Stimulated activated CD4-positive, alpha-beta T cell treated with anti-CD3 and anti-CD28 coated beads, Interleukin-12 subunit alpha, Interleukin-12 subunit beta, amount 100 ng/mL, for 24 hours (primary cell): ENCODE measurements around the gene DMTF1.
"Not testable (repeated sequence)": the region's sequence is repeated elsewhere in the genome, so short reads cannot be mapped to it uniquely, and the experiment has no call there.

Source experiments
- DNase-seq, 2 experiments: peaks; one replicate each; pipeline ENCODE4 v3.0.0-alpha.2; 2020; ENCODE audit warnings: low read depth in 2 of 2

Gene DMTF1

DNA sequence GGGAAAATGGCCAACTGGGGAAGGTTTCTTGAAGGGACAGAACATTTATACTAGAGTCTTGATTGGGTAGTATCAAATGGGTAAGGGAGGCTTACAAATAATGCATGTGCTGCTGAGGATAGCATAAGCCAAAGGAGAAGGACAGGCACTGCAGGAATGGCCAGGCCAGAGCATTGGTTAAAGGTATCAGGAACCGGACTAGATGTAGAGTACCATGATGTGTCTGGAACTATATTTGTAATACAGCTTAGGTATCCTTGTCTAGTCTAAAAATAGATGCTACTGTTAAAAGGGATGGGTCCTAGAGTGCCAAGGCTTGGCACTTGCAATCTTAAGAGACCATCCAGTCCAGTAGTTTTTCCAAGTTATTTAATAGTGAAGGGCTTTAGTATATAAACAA is 47.0 kb downstream of the DMTF1 start:
- no peak for DNase-seq

- no peak for DNase-seq
Observed at GRCh38 chr7:87199700-87200450, 47.6 kb downstream of the DMTF1 start.

- no peak for DNase-seq
Observed at GRCh38 chr7:87202208-87202607, 50.0 kb downstream of the DMTF1 start.

GRCh38 chr7:87202705-87203104 is 50.5 kb downstream of the DMTF1 start:
- DNase-seq, result no peak

GRCh38 chr7:87203929-87204328 is 51.7 kb downstream of the DMTF1 start:
- DNase-seq, result not testable (repeated sequence)

DNA sequence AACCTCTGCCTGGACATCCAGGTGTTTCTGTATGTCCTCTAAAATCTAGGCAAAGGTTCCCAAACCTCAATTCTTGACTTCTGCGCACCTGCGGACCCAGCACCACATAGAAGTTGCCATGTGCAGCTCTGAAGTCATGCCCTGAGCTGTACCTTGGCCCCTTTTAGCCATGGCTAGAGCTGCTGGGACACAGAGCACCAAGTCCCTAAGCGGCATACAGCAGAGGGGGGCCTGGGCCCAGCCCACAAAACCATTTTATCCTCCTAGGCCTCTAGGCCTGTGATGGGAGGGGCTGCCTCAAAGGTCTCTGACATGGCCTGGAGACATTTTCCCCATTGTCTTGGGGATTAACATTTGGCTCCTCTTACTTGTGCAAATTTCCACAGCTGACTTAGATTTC is 52.7 kb downstream of the DMTF1 start:
- DNase-seq, result no peak

- DNase-seq, result not testable (repeated sequence)
Observed at GRCh38 chr7:87205701-87206100, 53.4 kb downstream of the DMTF1 start.

DNA sequence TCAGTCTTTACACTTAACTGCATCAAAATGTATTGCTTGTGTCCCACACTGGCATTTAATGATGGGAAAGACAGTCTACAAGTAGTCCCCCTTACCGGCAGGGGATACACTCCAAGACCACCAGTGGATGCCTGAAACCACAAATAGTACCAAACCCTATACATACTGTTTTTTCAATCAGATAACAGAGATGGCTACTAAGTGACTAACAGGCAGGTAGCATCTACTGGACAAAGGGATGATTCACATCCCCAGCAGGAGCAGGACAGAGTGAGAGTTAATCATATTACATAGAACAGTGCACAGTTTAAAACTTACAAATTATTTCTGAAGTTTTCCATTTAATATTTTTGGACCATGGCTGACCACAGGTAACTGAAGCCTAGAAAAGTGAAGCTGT is 54.1 kb downstream of the DMTF1 start:
- no peak for DNase-seq

- no peak for DNase-seq
Observed at GRCh38 chr7:87209295-87209924, 57.2 kb downstream of the DMTF1 start.

DNA sequence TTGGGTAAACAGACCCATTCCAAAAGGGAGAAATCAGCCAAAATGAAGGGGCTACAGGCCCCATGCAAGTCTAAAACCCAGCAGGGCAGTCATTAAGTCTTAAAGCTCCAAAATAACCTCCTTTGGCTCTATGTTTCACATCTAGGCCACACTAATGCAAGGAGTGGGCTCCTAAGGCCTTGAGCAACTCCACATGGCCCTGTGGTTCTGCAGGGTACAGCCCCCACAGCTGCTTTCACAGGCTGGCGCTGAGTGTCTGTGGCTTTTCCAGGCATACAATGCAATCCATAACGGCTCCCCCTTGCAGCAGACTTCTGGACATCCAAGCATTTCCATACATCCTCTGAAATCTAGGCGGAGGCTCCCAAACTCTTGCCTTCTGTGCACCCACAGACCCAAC is 58.3 kb downstream of the DMTF1 start:
- DNase-seq, result no peak

- no peak for DNase-seq
Observed at GRCh38 chr7:87212498-87212897, 60.2 kb downstream of the DMTF1 start.

DNA sequence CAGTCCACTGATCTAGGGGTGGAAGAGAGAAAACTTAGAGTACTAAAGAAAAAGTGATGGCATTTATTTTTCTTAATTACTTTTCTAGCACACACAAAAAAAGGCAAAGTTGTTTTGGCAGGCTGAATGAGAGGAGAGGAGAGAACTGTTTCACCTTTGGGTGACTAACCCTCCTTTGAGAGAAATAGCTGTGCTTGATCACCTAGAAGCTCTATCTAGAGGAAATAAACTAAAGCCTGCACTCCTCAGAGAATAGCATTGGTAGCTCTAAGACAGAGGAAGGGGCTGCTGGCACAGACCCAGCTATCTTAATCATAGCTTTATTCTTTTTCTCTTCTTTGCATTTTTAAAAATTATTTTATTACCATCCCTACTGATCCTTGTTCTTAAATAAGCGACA is 61.0 kb downstream of the DMTF1 start:
- DNase-seq, result no peak

DNA sequence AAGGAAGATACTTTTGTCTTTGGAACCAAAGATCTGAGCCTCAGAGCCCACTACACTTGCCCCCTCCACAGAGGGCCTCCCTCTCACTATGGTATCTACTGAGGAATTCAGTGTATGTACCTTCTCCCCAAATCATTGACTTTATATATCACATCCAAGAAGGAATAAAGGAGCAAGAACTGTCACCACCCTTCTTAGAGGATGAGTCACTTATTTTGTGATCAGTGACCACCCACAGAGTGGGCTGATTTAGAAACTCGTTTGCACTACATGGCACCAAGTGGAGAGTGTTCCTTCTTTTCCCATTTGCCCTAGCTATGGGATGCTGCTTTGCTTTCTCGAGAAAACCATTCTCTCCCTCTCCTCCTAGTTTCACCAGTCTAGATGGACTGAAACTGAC is 61.6 kb downstream of the DMTF1 start:
- DNase-seq, result no peak

DNA sequence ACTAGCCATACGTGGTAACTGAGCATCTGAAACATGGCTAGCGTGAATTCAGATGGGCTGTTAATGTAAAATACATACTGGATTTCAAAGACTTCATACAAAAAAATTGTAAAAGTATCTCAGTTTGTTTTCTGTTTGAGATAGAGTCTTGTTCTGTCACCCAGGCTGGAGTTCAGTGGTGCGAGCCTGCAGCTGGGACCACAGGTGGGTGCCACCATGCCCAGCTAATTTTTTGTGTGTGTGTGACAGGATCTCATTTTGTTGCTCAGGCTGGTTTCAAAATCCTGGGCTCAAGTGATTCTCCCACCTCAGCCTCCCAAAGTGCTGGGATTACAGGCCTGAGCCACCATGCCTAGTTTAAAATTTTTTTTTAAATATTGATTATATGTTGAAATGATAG is 62.8 kb downstream of the DMTF1 start:
- no peak for DNase-seq

- no peak for DNase-seq
Observed at GRCh38 chr7:87216701-87217508, 64.7 kb downstream of the DMTF1 start.

- no peak for DNase-seq
Observed at GRCh38 chr7:87217983-87218653, 65.9 kb downstream of the DMTF1 start.

DNA sequence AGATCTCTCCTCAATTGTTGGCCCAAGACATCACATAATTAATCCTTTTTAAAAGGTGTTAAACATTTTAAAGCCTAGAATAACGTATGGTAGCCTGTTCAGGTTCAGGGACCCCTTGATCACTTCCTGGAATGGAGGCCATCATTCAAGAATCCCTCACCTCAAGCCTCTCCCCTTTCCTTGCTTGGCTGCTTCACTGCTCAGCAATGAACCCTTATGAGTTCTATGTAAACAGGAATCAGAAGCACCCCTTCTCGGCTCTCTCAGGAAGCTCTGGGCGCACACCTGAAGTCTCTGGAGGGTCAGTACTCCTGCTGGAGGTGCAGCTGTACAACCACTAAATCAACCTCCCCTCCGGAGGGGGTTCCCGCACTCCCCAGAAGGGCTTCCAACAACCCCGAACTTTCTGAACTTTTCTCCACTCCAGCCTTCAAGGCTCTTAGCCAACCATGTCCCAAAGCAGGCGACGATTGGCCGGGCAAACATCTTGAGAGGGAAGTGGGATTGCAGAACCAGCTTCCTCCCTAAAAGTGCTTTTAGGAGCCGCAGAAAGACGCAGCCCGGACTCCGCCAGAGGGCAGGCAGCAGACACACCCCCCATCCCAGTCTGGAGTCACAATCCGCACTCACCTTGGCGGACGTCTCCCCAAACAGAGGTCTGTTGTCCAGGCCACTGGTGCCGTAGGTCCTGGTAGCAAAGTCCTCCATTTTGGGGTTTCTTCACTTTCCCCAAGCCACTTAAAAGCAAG is 66.7 kb downstream of the DMTF1 start:
- DNase-seq, result no peak

DNA sequence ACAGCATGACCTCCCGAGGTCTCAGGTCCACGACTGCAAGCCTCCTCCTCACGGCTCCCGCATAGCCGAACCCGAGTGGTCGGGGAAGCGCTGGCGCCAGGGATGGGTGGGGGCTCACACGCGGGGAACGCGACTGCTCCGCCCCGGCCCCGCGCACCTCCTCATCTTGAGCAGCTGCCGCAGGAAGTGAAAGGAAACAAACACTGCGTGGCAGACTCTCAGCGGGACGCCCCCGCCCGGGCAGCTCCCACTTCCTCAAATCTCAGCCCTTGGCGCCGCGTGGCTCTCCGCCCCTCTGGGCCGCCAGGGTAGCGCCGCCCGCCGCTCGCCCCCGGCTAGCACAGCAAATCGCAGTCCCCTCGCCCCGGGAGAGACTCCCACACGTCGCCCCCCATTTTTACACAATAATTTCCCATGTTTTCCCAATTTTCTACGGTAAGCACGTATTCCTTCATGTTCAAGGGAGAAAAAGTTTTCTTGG is 67.3 kb downstream of the DMTF1 start, which contains the start of gene TMEM243:
Gene TMEM243, minus strand, starts transcription at position 188 of the 481 bp plus-strand sequence. CDS start 229 bp downstream, outside the sequence.
- DNase-seq, result peak; percentile 60 to 78

- peak; percentile 68 to 79 for DNase-seq
Observed at GRCh38 chr7:87220026-87220733, 67.9 kb downstream of the DMTF1 start.

DNA sequence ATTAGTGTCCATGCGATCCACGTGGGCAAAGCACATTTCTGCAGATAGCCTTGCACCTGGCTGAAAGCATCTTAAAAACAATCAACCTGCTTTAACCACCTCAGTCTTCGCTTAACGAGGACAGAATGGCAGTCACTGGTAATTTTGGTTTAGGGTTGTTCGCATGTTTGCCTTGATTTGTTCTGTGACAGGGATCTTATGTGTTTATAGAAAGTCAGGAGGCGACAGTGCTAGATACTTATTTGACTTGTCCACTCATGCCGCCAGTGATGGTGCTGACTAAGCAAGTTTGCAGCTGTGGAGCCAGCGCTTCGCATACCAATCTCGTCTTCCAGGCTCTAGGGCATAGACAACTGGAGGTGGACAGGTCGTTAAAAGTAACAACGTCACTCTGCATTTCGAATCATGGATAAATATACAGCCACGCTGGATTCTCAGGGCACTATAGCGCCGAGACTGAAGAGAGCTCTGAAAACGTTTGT is 68.5 kb downstream of the DMTF1 start:
- no peak for DNase-seq
